Effector memory CD4-positive, alpha-beta T cell (primary cell): Measurements from ENCODE around the gene ARFGAP1.

ENCODE experiments used
- DNase-seq, 3 donors: peaks; one replicate each; pipeline ENCODE4 v3.0.0-alpha.2; 2020
- H3K27ac ChIP-seq: 2 replicates; pipeline ENCODE4 v1.7.0; 2013; ENCODE audit warnings: mild to moderate bottlenecking, low read length, moderate library complexity; ENCODE audit not compliant: insufficient read depth, poor library complexity, severe bottlenecking
- H3K27me3 ChIP-seq: replicated peaks from 2 replicates; pipeline ENCODE4 v1.7.0; 2013; ENCODE audit warnings: mild to moderate bottlenecking, low read length; ENCODE audit not compliant: insufficient read depth, control insufficient read depth, poor library complexity, severe bottlenecking
- H3K36me3 ChIP-seq: 2 replicates; pipeline ENCODE4 v1.7.0; 2013; ENCODE audit warnings: mild to moderate bottlenecking, low read length, moderate library complexity; ENCODE audit not compliant: control insufficient read depth, insufficient read depth
- H3K4me1 ChIP-seq: 2 replicates; pipeline ENCODE4 v1.7.0; 2013; ENCODE audit warnings: low read length, mild to moderate bottlenecking; ENCODE audit not compliant: control insufficient read depth, insufficient read depth, poor library complexity, severe bottlenecking
- H3K4me3 ChIP-seq: 2 replicates; pipeline ENCODE4 v1.7.0; 2013; ENCODE audit warnings: low read length, low read depth, mild to moderate bottlenecking; ENCODE audit not compliant: insufficient read depth, poor library complexity, severe bottlenecking
- H3K9me3 ChIP-seq: 2 replicates; pipeline ENCODE4 v1.7.0; 2013; ENCODE audit warnings: mild to moderate bottlenecking, low read length, moderate library complexity; ENCODE audit not compliant: control insufficient read depth

The ARFGAP1 gene

DNA sequence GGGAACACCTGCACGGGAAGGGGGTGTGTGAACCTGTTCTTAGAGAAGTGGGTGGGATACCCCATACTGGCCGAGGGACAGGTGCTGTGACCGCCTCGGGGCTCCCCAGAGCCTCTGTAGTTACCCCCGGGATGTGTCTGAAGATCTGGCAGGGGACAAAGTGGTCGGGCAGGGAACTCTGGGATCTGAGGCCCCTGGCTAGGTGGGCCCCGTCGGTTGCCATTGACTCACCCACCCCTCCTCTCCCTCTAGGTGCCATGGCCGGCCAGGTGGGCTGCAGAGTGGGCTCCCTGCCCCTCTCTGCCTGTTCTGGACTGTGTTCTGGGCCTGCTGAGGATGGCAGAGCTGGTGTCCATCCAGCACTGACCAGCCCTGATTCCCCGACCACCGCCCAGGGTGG lies 32.6 kb upstream of the ARFGAP1 start:
- Histone ChIP-seq H3K27ac (no peak overlapping the region), H3K9me3 (no peaks in the 10 kb centered on the region), H3K4me1 (peaks cover under 1% of the 10 kb centered on the region), H3K4me3 (no peak overlapping the region), H3K36me3 (no peaks in the 10 kb centered on the region), H3K27me3 (no peaks in the 10 kb centered on the region)
- no peak for DNase-seq

GRCh38 chr20:63241272-63241671 lies 31.3 kb upstream of the ARFGAP1 start:
- Histone ChIP-seq H3K4me3 (no peak overlapping the region), H3K27me3 (no peaks in the 10 kb centered on the region), H3K36me3 (no peaks in the 10 kb centered on the region), H3K4me1 (no peaks in the 10 kb centered on the region), H3K27ac (no peak overlapping the region), H3K9me3 (no peaks in the 10 kb centered on the region)
- no peak for DNase-seq

GRCh38 chr20:63242736-63243135 lies 29.9 kb upstream of the ARFGAP1 start:
- H3K27me3 ChIP-seq = peaks cover 3% of the 10 kb centered on the region
- no peaks in the 10 kb centered on the region for H3K4me1 ChIP-seq
- H3K9me3 ChIP-seq = no peaks in the 10 kb centered on the region
- no peak for DNase-seq
- H3K4me3 ChIP-seq = no peak overlapping the region
- H3K27ac ChIP-seq = no peak overlapping the region
- H3K36me3 ChIP-seq = no peaks in the 10 kb centered on the region

- Histone ChIP-seq H3K27me3 (peaks cover 8% of the 10 kb centered on the region), H3K27ac (no peak overlapping the region), H3K4me1 (no peaks in the 10 kb centered on the region), H3K36me3 (no peaks in the 10 kb centered on the region), H3K9me3 (no peaks in the 10 kb centered on the region), H3K4me3 (no peak overlapping the region)
- no peak for DNase-seq
Observed at GRCh38 chr20:63243604-63244247, 28.9 kb upstream of the ARFGAP1 start.

GRCh38 chr20:63244468-63244867 lies 28.1 kb upstream of the ARFGAP1 start:
- no peak for DNase-seq
- Histone ChIP-seq H3K4me3 (no peak overlapping the region), H3K27me3 (peaks cover 9% of the 10 kb centered on the region), H3K27ac (no peak overlapping the region), H3K4me1 (no peaks in the 10 kb centered on the region), H3K9me3 (no peaks in the 10 kb centered on the region), H3K36me3 (no peaks in the 10 kb centered on the region)

DNA sequence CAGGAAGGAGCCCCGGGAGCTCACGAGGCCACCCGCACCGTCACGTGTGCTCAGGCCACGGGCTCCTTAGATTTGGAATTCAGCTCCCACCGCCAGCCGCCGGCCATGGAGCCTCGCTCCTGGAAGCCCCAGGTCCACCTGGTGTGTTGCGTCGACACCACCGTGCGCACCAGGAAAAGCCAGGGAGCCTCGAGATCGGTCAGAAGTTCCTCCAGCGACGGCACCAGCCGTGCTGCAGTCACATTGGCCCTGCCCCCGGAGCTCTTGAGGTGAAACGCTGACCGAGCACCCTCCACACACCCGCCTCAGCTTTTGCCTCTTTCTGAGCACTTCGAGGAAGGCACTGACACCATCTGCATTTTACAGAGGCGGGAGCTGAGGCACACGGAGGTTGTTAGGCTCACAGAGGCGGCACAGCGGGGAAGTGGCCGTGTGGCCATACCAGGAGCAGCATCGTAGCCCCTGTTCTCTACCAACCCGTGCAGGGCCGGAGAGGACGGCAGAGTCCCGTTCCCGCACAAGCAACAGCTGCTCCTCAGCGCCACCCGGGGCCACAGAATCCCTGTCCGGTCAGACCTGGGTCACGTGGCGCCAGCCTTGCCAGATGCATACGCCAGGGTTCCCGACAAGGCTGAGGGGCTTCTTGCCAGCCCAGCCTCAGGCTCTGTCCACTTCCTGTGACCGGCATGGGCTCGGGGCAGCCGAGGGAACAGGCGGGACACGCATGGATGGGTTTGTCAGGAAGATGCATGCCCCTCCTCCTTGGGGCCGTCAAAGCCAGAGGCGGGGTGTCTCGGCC lies 25.9 kb upstream of the ARFGAP1 start:
- Histone ChIP-seq H3K27ac (no peak overlapping the region), H3K27me3 (peaks cover 11% of the 10 kb centered on the region)

GRCh38 chr20:63247671-63248228 lies 24.9 kb upstream of the ARFGAP1 start:
- peaks cover 14% of the 10 kb centered on the region for H3K27me3 ChIP-seq

More for the DNA sequence above, 25.9 kb upstream of the ARFGAP1 start:
- no peaks in the 10 kb centered on the region for H3K4me1 ChIP-seq
- H3K4me3 ChIP-seq = no peak overlapping the region
- H3K9me3 ChIP-seq = no peaks in the 10 kb centered on the region
- DNase-seq = no peak
- H3K36me3 ChIP-seq = no peaks in the 10 kb centered on the region

GRCh38 chr20:63248835-63249591 lies 23.6 kb upstream of the ARFGAP1 start:
- H3K9me3 ChIP-seq = no peaks in the 10 kb centered on the region
- H3K27ac ChIP-seq = no peak overlapping the region
- peaks cover 7% of the 10 kb centered on the region for H3K4me1 ChIP-seq
- H3K4me3 ChIP-seq = no peak overlapping the region
- no peaks in the 10 kb centered on the region for H3K36me3 ChIP-seq
- no peak for DNase-seq
- H3K27me3 ChIP-seq = peaks cover 22% of the 10 kb centered on the region

More at GRCh38 chr20:63247671-63248228, 24.9 kb upstream of the ARFGAP1 start:
- H3K36me3 ChIP-seq = no peaks in the 10 kb centered on the region
- no peak for DNase-seq
- no peak overlapping the region for H3K4me3 ChIP-seq
- H3K27ac ChIP-seq = no peak overlapping the region
- H3K9me3 ChIP-seq = no peaks in the 10 kb centered on the region
- no peaks in the 10 kb centered on the region for H3K4me1 ChIP-seq

DNA sequence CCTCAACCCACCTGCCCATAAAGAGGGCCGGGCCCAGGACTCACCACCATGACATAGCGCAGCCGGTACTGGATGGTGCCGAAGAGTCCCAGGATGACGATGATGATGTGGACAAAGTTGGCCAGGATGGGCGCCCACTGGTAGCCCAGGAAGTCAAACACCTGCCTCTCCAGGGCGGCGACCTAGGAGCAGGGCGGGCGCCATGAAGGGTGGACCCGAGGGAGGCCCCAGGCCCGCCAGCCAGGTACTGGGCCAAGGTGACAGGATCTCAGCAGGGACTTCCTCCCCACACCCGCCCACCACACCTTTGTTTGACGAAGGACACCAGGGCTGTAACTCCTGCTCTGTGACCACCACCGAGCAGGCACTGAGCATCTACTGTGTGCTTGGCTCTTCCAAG lies 22.7 kb upstream of the ARFGAP1 start:
- peaks cover 7% of the 10 kb centered on the region for H3K4me1 ChIP-seq
- no peak overlapping the region for H3K27ac ChIP-seq
- H3K27me3 ChIP-seq = peaks cover 27% of the 10 kb centered on the region
- no peaks in the 10 kb centered on the region for H3K9me3 ChIP-seq
- no peak for DNase-seq
- H3K36me3 ChIP-seq = no peaks in the 10 kb centered on the region
- H3K4me3 ChIP-seq = no peak overlapping the region
